DMS53 treated with DMSO at 0.1 percent for 48 hours (cell line): Measurements from ENCODE around the gene CNOT4.
A peak's percentile ranks its signal among the peaks of the same experiment; 100 is the strongest.
"Not testable (repeated sequence)": the region's sequence is repeated elsewhere in the genome, so short reads cannot be mapped to it uniquely, and the experiment has no call there.

Experiments used
- DNase-seq: peaks from one replicate; lab custom pipeline; 2025; ENCODE audit not compliant: unreplicated experiment; lab: John Stamatoyannopoulos, UW

Gene CNOT4

GRCh38 chr7:135512135-135512887 lies 2.4 kb upstream of the CNOT4 start:
- DNase-seq, result peak; percentile 91

- DNase-seq, result peak; percentile 69
These were observed 786 bp upstream of the CNOT4 start for GRCh38 chr7:135510592-135511183.

- DNase-seq, result no peak
These were observed 388 bp downstream of the CNOT4 start for GRCh38 chr7:135509589-135509838.

GRCh38 chr7:135508883-135509588 lies 866 bp downstream of the CNOT4 start:
- DNase-seq, result peak; percentile 42

GRCh38 chr7:135501402-135501801 lies 8.5 kb downstream of the CNOT4 start:
- DNase-seq, result no peak

GRCh38 chr7:135499818-135500217 lies 10.1 kb downstream of the CNOT4 start:
- DNase-seq, result no peak

GRCh38 chr7:135497161-135497560 lies 12.7 kb downstream of the CNOT4 start:
- not testable (repeated sequence) for DNase-seq

- DNase-seq, result no peak
These were observed 16.5 kb downstream of the CNOT4 start for GRCh38 chr7:135493362-135493761.

- no peak for DNase-seq
These were observed 17.8 kb downstream of the CNOT4 start for GRCh38 chr7:135492151-135492550.

GRCh38 chr7:135490783-135491182 lies 19.1 kb downstream of the CNOT4 start:
- DNase-seq, result no peak

GRCh38 chr7:135489791-135490190 lies 20.1 kb downstream of the CNOT4 start:
- DNase-seq, result no peak

- no peak for DNase-seq
These were observed 23.5 kb downstream of the CNOT4 start for GRCh38 chr7:135486261-135486920.

GRCh38 chr7:135481598-135481979 lies 28.3 kb downstream of the CNOT4 start:
- no peak for DNase-seq

- DNase-seq, result no peak
These were observed 28.8 kb downstream of the CNOT4 start for GRCh38 chr7:135480966-135481597.

- no peak for DNase-seq
These were observed 34.4 kb downstream of the CNOT4 start for GRCh38 chr7:135475521-135475920.

GRCh38 chr7:135469705-135470104 lies 40.2 kb downstream of the CNOT4 start:
- DNase-seq, result not testable (repeated sequence)

GRCh38 chr7:135467207-135467711 lies 42.6 kb downstream of the CNOT4 start:
- no peak for DNase-seq

- no peak for DNase-seq
These were observed 43.3 kb downstream of the CNOT4 start for GRCh38 chr7:135466442-135467206.

GRCh38 chr7:135463908-135464307 lies 46.0 kb downstream of the CNOT4 start:
- DNase-seq, result no peak

- no peak for DNase-seq
These were observed 49.8 kb downstream of the CNOT4 start for GRCh38 chr7:135459951-135460567.
